GM12878 (cell line): ENCODE measurements around the gene ZNF165. TPM values are rescaled to one million over a fixed set of nuclear protein-coding genes. Genes with fewer than 3 reads are reported as not detected.

Experiments
- ATF2 ChIP-seq: IDR thresholded peaks from 2 replicates; pipeline ENCODE4 v1.6.1; 2012; ENCODE audit warnings: low read length, inconsistent platforms
- BHLHE40 ChIP-seq, 2 experiments: fragments of 450-650 bp in 1 of 2; IDR thresholded peaks; 2 replicates each; pipeline ENCODE4 v1.6.1; 2011 to 2017; ENCODE audit warnings: low read depth in 2 of 2, borderline replicate concordance in 1 of 2, improper control_type of control experiment in 1 of 2, low read length in 1 of 2, mild to moderate bottlenecking in 1 of 2
- CREB1 ChIP-seq: IDR thresholded peaks from 2 replicates; pipeline ENCODE4 v1.6.1; 2012; ENCODE audit warnings: low read depth, mild to moderate bottlenecking, inconsistent platforms
- E2F8 ChIP-seq: fragments of 450-650 bp; IDR thresholded peaks from 2 replicates; pipeline ENCODE4 v1.6.1; 2018; ENCODE audit warnings: mild to moderate bottlenecking, low read depth, moderate library complexity; ENCODE audit not compliant: partially characterized antibody
- EGR1 ChIP-seq, 2 experiments: IDR thresholded peaks; 1 replicate in 1 of 2; 2 replicates in 1 of 2; pipeline ENCODE4 v1.6.1; 2011 to 2012; ENCODE audit warnings: low read depth in 2 of 2, low read length in 2 of 2, borderline replicate concordance in 1 of 2, mild to moderate bottlenecking in 1 of 2, moderate library complexity in 1 of 2
- ELK1 ChIP-seq: IDR thresholded peaks from 2 replicates; pipeline ENCODE4 v1.6.1; 2012; ENCODE audit warnings: low read depth, low read length, improper control_type of control experiment
- FOXK2 ChIP-seq: fragments of 450-650 bp; IDR thresholded peaks from 2 replicates; pipeline ENCODE4 v1.6.1; 2017; ENCODE audit warnings: mild to moderate bottlenecking, moderate library complexity
- NFYB ChIP-seq: IDR thresholded peaks from 2 replicates; pipeline ENCODE4 v1.6.1; 2011; ENCODE audit warnings: low read depth, mild to moderate bottlenecking, low read length, improper control_type of control experiment, moderate library complexity; ENCODE audit not compliant: insufficient read depth
- POLR2AphosphoS2 ChIP-seq: IDR thresholded peaks from 2 replicates; pipeline ENCODE4 v1.6.1; 2011; ENCODE audit warnings: low read depth, mild to moderate bottlenecking, low read length, improper control_type of control experiment, moderate library complexity
- RELA ChIP-seq: fragments of 450-650 bp; IDR thresholded peaks from 2 replicates; pipeline ENCODE4 v1.8.0; 2014; ENCODE audit warnings: borderline replicate concordance; ENCODE audit not compliant: partially characterized antibody
- RELB ChIP-seq: fragments of 450-650 bp; IDR thresholded peaks from 2 replicates; pipeline ENCODE4 v1.6.1; 2017; ENCODE audit warnings: low read depth, mild to moderate bottlenecking, moderate library complexity
- RUNX3 ChIP-seq: IDR thresholded peaks from 2 replicates; pipeline ENCODE4 v1.6.1; 2012; ENCODE audit warnings: low read length, inconsistent platforms
- STAT1 ChIP-seq: fragments of 450-650 bp; conservative IDR thresholded peaks from 2 replicates; pipeline ENCODE4 v1.6.1; 2014; ENCODE audit warnings: antibody characterized with exemption, mild to moderate bottlenecking
- TAF1 ChIP-seq: IDR thresholded peaks from 2 replicates; pipeline ENCODE4 v1.6.1; 2011; ENCODE audit warnings: mild to moderate bottlenecking, low read depth, low read length, borderline replicate concordance
- YY1 ChIP-seq: IDR thresholded peaks from 2 replicates; pipeline ENCODE4 v1.6.1; 2011; ENCODE audit warnings: low read depth, mild to moderate bottlenecking, low read length
- ZBTB11 ChIP-seq: fragments of 450-650 bp; formaldehyde crosslinking; IDR thresholded peaks from 2 replicates; pipeline ENCODE4 v1.5.0; 2022; ENCODE audit warnings: mild to moderate bottlenecking, missing genetic modification characterization
- polyA plus RNA-seq, 11 experiments: library from polyadenylated mRNA; depleted of rRNA in 4 of 11; unstranded in 6 of 11; stranded (reverse) in 5 of 11; fragments of >200 nt; fragmentation: Nextera tagmentation in 4 of 11; fragmentation: Illumina TruSeq in 1 of 11; extraction: Ambion mirVana in 4 of 11; extraction: Trizol in 1 of 11; gene quantifications; 1 replicate in 1 of 11; 2 replicates in 10 of 11; pipeline versions ENCODE4 v1.2.1 to v1.2.3, GENCODE V29; 2011 to 2016; ENCODE audit warnings: inconsistent platforms in 2 of 11, missing spikeins in 2 of 11, low read depth in 1 of 11
- total RNA-seq, 4 experiments: library from RNA; depleted of rRNA in 3 of 4; stranded (reverse); fragments of >200 nt in 3 of 4; fragmentation: Illumina TruSeq in 1 of 4; extraction: Trizol in 1 of 4; gene quantifications; 2 replicates each; pipeline versions ENCODE4 v1.2.1 to v1.2.3, GENCODE V29; 2013 to 2021

ZNF165 gene
- total and polyA plus RNA-seq, 10 of the 15 experiments (the other 5 are each of a cell fraction or from before 2014, with no cell fraction given), result 1.1 to 5.0 (median 2.9) TPM

- TF ChIP-seq RELB, result peak; percentile 71
- TF ChIP-seq CREB1, result peak; percentile 38; the same call in 1 of the 2 replicates
- TF ChIP-seq ELK1, result peak; percentile 90
- TF ChIP-seq YY1, result 0 out of 2 replicates have a peak, but pooled peaks have one; percentile 59
- 0 out of 2 replicates have a peak, but pooled peaks have one; percentile 31 for TF ChIP-seq ATF2
- TF ChIP-seq NFYB, result peak; percentile 70
- peak; percentile 15 for TF ChIP-seq RELA
- peak; percentile 67 for TF ChIP-seq POLR2AphosphoS2
- TF ChIP-seq EGR1 (IDR thresholded peaks at IDR 0.05; ENCODE audit: borderline replicate concordance in 1 of 2, low read depth in 2 of 2, low read length in 2 of 2), result 0 out of 3 replicates have a peak, but pooled peaks of 1 of the 2 experiments have one; percentile 12
- TF ChIP-seq TAF1, result peak; percentile 81; the same call in 1 of the 2 replicates
- peak; percentile 54; the same call in 1 of the 2 replicates for TF ChIP-seq ZBTB11 (CRISPR knock-in tag)
- peak; percentile 34; the same call in 1 of the 2 replicates for TF ChIP-seq RUNX3
- TF ChIP-seq BHLHE40 (IDR thresholded peaks at IDR 0.05; ENCODE audit: borderline replicate concordance in 1 of 2, low read depth in 2 of 2, low read length in 1 of 2), result peak; percentile 15 to 23; a peak in 1 of 4 replicates
- TF ChIP-seq E2F8, result no peak
- peak; percentile 62; the same call in 1 of the 2 replicates for TF ChIP-seq FOXK2
- 0 out of 2 replicates have a peak, but pooled peaks have one; percentile 13 for TF ChIP-seq STAT1
- TF ChIP-seq, all 136 proteins: peak for 37
These were observed 44.1 kb downstream of the ZNF165 start, which contains the start of gene ZSCAN16 (continued) for GRCh38 chr6:28124350-28124970.
